Testis (tissue), 2 donors: ENCODE data around the gene SDR39U1.

Source experiments
- POLR2A ChIP-seq: fragments of 450-650 bp; IDR thresholded peaks from one replicate; pipeline ENCODE4 v1.6.1; 2017; ENCODE audit warnings: antibody characterized with exemption, mild to moderate bottlenecking, moderate library complexity
- TF ChIP-seq, protein P1 (sequence below), 3 experiments: fragments of 450-650 bp in 2 of 3; fragments of 200-600 bp in 1 of 3; sonication (generic) in 1 of 3; IDR thresholded peaks; one replicate each; pipeline ENCODE4 v1.5.1; 2016 to 2019; ENCODE audit warnings: antibody characterized with exemption in 3 of 3, mild to moderate bottlenecking in 2 of 3, moderate library complexity in 1 of 3

DNA sequence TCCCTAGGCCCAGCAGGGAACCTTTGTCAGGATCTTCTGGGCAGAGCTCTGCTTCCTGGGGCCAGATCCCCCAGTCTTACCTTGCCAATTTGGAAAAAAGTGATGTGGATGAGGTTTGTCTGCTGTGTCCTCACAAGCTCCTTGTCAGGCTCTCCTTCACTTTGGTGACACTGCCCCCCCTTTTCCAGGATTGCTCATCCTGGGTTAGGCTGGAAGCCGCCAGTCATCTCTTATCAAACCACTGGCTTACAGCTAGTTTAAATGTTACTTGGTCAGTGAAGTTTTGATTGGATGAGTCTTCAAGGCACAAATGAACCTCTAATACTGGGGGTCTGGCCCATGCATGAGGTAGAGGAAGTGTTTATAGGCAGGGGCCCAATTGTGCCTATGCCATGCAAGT, 28.5 kb downstream of the SDR39U1 start:
- TF ChIP-seq, protein P1, sequence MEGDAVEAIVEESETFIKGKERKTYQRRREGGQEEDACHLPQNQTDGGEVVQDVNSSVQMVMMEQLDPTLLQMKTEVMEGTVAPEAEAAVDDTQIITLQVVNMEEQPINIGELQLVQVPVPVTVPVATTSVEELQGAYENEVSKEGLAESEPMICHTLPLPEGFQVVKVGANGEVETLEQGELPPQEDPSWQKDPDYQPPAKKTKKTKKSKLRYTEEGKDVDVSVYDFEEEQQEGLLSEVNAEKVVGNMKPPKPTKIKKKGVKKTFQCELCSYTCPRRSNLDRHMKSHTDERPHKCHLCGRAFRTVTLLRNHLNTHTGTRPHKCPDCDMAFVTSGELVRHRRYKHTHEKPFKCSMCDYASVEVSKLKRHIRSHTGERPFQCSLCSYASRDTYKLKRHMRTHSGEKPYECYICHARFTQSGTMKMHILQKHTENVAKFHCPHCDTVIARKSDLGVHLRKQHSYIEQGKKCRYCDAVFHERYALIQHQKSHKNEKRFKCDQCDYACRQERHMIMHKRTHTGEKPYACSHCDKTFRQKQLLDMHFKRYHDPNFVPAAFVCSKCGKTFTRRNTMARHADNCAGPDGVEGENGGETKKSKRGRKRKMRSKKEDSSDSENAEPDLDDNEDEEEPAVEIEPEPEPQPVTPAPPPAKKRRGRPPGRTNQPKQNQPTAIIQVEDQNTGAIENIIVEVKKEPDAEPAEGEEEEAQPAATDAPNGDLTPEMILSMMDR (IDR thresholded peaks at IDR 0.05), result no peak
- TF ChIP-seq POLR2A, result no peak
